HS-5 (cell line): Measurements from ENCODE around the gene HTR3E.
"Not testable (repeated sequence)": the region's sequence is repeated elsewhere in the genome, so short reads cannot be mapped to it uniquely, and the experiment has no call there.

Source experiments
- DNase-seq: peaks from one replicate; pipeline ENCODE4 v3.0.0-alpha.2; 2012; ENCODE audit warnings: low read depth

HTR3E gene

DNA sequence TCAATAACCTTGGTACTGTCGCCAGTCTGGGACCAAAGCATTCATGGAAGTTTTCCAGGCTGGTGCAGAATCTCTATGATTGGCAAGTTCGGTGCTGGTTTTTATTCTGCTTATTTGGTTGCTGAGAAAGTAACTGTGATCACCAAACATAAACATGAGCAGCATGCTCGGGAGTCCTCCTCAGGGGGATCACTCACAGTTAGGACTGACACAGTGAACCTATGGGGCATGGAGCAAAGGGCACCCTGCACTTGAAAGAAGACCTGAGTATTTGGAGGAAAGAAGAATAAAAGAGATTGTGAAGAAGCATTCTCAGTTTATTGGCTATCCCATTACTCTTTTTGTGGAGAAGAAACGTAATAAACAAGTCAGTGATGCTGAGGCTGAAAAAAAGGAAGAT, 19.2 kb downstream of the HTR3E start:
- no peak for DNase-seq

DNA sequence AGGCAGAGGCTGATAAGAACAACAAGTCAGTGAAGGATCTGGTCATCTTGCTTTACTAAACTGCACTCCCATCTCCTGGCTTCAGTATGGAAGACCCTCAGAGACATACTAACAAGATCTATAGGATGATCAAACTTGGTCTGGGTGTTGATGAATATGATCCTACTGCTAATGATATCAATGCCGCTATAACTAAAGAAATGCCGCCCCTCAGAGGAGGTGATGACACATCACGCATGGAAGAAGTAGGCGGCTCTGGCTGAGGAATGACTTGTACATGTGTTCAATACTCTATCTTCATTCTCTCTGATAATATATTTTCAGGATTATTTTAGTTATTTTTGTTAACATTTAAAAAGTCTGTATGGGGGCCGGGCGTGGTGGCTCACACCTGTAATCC, 20.8 kb downstream of the HTR3E start:
- no peak for DNase-seq

DNA sequence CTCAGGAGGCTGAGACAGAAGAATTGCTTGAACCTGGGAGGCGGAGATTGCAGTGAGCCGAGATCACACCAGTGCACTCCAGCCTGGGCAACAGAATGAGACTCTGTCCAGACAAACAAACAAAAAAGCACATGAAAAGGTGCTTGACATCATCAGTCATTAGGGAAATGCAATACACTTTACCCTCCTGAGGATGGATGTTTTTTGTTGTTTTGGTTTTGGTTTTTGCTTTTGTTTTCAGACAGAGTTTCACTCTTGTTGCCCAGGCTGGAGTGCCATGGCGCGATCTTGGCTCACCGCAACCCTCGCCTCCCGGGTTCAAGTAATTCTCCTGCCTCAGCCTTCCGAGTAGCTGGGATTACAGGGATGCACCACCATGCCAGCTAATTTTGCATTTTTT, 24.2 kb downstream of the HTR3E start:
- DNase-seq: not testable (repeated sequence)

DNA sequence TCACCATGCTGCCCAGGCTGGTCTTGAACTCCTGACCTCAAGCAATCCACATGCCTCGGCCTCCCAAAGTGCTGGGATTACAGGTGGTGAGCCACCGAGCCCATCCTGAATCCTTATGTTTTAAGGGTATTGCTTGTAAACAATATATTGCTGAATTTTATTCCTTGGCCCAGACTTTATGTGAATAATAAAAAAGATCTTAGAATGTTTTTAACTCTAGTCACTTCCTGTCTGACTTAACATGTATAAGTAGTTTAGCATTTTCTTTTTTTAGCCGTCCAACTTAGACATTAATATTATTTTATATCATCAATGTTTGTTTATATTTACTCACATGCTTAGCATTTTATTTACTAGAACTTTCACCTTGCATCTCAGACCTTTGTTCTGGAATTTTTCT, 29.1 kb downstream of the HTR3E start:
- no peak for DNase-seq

DNA sequence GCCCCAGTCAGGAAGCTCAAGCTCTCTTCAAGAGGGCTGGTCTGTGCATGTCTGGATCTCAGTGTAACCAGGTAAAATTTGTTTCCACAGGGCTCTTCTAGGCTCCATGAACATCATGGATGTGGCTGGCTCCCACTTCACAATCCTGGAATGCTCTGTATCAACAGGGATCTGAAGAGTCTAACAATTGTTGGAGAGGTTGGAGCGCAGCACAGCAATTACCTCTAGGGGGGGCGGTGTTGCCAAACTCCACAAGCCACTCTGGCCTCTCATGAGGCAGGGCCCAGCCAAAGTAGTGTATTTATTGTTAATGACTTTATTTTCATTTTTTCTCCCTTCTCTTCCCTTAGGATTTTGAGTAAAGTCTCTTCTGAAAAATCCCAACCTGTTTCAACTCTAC, 32.1 kb downstream of the HTR3E start:
- no peak for DNase-seq

DNA sequence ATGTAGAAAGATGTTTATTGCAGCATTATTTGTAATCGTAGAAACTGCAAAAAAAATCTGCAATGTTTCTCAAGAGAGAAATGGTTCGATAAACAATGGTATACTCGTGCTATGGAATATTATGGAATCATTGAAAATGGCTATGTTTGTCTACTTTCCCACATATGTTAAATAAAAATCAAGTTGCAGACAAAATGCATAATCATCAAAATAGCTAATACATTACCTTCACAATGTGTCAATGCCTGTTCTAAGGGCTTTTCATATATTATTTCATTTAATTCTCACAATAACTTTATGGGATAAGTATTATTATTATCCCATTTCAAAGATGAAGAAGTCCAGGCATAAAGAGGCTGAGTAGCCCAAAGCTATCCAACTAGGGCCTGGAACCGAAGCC, 36.1 kb downstream of the HTR3E start:
- DNase-seq: no peak

DNA sequence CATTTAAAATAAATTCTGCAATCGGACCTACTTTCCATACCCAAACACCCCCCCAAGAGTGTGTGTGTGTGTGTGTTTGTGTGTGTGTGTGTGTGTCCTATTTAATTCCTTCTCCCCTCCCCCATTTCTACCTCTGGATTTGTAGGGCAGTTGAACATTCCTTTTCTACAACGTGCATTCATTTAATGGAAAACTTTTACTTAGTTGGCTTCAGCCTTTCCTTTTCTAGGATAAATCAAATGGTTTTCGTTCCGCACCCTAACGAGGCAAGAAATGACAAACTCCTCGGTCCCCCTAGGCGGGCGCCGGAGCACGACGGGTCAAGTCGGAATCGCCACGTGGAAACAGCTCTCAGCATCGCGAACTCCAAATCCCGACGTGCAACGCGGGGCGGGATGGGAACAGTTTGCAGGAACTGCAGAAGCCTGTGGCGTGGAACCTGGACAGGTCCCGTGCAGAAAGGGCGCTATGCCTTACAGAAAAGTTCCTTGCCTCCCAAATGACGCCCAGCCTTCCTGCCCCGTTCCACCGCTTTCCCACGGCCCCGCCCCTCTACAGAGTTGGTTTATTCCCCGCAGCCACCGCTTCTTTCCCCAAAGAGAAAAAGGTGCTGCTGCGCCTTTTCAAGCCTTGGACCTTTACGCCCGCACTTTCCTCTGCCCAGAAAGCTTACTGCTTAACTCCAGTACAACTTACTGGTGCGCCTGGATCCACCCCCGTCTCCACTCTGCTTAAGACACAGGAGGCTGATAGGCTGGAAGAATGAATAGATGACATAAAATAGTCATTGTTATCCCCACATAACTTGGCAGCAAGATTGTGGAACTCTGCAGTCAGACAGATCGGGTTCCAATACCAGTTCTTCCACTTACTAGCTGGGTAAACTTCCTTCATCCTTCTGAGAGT, 37.2 kb downstream of the HTR3E start:
- peak; percentile 60 for DNase-seq

DNA sequence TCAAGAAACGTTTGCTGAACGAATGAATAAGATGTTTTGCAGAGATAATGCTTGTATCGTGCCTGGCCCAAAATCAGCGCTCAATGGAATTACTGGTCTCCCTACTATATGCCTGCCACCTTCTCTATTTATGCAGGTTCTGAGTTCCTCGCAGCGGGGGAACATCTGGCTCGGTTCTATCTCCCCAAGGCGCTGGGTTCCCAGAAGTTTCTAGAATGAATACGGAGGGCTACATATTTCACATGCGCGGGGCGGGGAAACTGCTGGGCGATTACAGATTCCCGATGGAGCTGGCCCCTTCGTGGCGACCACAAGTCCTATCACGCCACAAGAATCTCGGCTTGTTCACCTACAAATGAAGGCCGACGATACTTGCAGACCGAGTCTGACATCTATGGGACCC, 37.9 kb downstream of the HTR3E start:
- DNase-seq: no peak

DNA sequence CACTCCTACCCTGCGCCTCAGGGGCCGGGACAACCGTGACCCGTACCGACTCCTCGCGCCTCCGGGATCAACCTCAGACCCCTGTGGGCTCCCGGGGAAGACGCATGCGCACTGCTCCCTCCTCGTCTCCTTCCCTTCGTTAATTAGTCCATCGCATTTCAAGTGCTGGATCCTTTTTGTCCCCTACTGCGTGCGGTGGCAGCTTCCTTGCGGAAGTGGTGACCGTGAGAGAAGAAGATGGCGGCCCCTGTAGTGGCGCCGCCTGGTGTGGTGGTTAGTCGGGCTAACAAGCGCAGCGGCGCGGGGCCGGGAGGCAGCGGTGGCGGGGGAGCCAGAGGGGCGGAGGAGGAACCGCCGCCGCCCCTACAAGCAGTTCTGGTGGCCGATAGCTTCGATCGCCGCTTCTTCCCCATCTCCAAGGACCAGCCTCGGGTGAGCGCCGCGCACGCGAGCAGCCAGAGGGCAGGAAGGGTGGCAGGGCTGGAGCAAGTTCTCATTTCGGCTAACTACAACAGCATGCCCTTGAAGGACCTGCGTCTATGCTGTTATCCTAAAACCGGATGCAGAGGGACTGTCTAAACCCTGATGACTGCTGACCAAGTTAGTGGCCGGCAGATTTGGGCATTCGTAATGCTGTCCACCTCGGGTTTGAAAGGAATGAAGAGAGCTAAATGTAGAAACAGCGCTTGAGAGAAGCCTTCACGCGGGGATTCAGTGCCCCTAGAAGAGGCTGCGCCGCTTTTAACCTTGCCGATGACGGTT, 38.5 kb downstream of the HTR3E start, which contains the start of gene EIF2B5:
TSS of gene EIF2B5 (plus strand) at position 210 of the 762 bp plus-strand sequence. CDS start at position 238, 28 bp downstream.
- DNase-seq: peak; percentile 76

DNA sequence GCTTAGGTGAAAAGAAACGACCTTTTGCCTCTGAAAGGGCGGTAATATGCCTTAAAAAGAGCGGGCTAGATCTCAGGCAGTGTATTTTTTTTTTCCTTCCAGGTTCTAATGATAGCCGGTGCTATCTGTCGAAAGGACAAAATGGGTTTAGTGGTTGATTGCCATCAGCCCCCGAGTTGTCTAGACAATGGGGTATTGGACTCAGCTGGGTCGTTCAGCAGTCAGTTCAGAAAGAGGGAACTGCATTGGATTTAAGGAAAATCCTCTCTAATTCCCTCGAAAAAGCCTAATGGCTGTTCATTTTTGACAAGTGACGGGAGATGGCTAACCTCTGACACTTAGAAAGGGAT, 39.0 kb downstream of the HTR3E start:
- DNase-seq: no peak

DNA sequence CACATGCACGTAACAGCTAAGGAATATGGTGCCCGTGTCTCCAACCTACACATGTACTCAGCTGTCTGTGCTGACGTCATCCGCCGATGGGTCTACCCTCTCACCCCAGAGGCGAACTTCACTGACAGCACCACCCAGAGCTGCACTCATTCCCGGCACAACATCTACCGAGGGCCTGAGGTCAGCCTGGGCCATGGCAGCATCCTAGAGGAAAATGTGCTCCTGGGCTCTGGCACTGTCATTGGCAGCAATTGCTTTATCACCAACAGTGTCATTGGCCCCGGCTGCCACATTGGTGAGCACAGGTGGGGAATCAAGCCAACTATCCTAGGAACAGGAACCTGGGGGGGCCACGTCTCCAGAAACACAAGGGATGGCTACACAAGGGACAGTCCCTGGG, 43.6 kb downstream of the HTR3E start:
- no peak for DNase-seq

DNA sequence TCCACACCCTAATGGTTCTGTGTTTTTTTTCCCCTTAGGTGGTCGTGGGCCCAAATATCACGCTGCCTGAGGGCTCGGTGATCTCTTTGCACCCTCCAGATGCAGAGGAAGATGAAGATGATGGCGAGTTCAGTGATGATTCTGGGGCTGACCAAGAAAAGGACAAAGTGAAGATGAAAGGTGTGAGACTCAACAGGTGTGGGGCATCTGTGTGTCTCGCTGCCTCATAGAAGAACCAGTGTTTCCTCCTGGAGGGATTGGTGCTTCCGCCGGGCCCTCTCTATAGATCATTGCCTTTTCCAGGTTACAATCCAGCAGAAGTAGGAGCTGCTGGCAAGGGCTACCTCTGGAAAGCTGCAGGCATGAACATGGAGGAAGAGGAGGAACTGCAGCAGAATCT, 45.3 kb downstream of the HTR3E start:
- DNase-seq: no peak

DNA sequence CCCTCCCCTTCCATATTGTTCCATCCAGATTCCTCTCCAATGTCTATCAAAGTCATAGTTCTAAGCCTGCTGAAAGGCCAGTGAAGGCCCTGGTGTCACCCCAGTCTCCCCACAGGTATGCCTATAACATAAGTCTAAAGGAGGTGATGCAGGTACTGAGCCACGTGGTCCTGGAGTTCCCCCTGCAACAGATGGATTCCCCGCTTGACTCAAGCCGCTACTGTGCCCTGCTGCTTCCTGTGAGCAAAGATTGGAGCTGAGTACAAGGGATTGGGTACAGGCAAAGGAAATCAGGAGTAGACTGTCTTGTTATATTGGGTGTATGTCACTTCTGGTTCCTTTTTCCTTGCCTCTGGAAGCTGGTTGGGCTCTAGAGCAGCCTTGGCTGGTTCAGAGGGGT, 46.5 kb downstream of the HTR3E start:
- DNase-seq: no peak

DNA sequence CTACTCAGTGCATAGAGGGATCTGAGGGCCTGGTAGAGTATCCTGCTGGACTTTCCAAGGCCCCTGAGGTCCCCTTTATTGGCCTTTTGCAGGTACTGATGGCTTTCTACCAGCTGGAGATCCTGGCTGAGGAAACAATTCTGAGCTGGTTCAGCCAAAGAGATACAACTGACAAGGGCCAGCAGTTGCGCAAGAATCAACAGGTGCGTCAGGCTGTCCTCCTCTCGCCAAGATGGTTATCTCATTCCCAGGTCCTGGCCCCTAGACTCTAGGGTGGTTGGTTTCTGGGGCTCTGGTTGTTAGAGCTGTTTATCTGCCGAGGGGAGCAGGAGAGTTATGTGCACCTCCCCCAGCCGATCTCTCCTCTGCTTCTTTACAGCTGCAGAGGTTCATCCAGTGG, 47.6 kb downstream of the HTR3E start:
- no peak for DNase-seq

DNA sequence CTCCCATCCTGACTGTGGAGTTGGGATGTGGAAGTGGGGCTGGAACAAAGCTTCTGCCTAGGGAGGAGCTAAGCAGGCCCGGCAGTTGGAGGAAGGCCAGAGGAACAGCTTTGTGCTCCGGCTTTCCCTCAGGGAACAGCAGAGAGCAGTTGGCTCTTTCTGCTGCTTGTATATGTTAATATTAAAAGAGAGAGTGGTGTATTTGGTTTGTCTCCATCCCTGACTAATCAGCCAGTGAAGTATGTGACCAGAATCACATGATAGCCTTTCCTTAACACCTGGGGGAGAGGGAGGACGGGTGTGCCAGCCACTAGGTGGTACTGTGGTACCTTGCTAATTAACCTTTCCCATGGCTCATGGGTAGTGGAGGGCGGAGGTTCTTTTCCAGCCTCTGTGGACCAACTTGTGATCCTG, 48.3 kb downstream of the HTR3E start:
- no peak for DNase-seq

DNA sequence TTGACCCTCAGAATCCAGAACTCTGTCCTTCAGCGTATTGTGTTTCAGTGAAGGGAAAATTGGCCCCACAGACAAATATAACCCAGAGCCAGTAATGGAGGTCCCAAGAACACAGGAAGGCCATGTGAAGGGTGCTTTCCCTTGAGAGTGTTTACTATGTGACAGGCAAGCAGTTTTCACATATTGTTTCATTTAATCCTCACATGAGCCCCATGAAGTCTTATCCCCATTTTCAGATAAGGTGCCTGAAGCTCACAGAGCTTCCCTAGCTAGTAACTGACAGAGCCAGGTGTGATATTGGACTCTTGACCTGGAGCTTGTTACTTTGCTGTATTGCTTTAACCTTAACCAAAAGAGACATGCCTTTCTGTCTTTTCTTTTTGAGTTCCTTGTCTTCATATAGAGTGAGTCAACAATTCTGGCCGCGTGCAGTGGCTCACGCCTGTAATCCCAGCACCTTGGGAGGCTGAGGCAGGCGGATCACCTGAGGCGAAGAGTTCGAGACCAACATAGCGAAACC, 48.9 kb downstream of the HTR3E start:
- no peak for DNase-seq

DNA sequence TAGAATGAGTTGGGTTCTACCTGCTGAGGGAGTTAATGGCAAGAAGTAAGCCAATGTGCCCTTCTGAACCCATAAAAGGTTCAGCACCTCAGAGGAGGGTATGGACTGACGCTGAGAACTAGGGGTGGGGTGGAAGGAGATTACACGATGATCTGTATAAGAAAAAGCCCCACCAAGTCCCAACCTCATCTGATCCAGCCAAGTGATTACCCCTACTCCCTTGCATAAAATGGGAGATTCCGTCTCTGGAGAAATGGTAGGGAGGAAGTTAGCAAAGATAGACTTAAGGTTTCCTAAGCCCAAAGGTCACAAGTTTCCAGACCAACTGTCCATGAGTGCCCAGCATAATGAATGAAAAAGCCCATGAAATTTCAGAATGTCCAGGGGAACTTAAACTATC, 51.2 kb downstream of the HTR3E start:
- DNase-seq: no peak

DNA sequence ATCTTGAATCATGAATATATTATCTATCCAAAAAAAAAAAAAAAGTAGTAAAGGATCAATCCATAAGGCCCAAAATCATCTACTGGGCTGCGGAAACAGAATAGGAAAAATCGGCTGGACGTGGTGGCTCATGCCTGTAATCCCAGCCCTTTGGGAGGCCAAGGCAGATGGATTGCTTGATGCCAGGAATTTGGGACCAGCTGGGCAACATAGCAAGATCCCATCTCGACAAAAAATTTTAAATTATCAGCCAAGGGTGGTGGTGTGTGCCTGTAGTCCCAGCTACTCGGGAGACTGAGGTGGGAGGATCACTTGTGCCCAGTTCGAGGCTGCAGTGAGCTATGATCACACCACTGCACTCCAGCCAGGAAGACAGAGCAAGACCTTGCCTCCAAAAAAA, 52.3 kb downstream of the HTR3E start:
- DNase-seq: no peak

DNA sequence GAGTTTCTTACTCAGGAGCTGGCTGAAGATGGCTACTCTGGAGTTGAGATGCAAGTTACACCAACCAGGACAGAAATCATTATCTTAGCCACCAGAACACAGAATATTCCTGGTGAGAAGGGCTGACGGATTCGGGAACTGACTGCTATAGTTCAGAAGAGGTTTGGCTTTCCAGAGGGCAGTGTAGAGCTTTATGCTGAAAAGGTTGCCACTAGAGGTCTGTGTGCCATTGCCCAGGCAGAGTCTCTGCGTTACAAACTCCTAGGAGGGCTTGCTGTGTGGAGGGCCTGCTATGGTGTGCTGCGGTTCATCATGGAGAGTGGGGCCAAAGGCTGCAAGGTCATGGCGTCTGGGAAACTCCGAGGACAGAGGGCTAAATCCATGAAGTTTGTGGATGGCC, 52.9 kb downstream of the HTR3E start:
- not testable (repeated sequence) for DNase-seq

DNA sequence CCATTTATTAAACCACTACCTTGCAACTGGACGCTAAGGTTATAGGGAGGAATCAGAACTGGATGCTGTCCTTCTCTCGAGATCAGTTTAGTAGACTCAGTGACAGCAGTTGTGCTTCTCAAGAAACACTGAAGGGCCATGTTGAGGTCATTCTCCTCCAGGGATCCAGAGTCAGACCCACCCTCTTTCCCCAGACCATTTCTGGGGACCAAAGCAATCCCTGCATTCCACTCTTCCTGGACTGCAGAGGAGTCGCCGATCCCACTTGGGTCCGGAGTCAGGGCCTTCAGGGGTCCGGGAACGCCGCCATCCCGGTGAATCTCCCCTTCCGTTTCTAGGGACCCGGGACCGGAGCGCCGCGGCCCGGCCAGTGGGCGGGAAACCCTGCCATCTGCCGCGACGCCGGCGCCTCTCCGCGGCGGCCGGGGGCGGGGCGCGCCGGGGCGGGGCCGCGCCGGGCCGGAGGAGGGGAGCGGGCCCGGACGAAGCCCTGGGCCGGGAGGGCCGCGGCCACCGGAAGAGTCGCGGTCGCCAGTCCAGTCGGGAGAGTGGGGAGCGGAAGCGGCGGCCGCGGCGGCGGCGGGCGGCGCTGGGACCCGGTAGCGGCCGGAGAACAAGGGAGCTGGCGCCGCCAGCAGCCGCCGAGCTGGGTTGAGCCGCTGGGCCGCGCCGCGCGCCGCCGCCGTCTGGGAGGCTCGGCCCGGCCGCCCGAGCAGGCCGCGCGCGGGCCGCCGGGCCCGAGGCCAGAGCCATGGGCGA, 58.2 kb downstream of the HTR3E start, which contains the start of gene DVL3:
TSS of gene DVL3 (plus strand) at position 493 of the 759 bp plus-strand sequence. CDS start at position 752, 259 bp downstream.
- DNase-seq: no peak

DNA sequence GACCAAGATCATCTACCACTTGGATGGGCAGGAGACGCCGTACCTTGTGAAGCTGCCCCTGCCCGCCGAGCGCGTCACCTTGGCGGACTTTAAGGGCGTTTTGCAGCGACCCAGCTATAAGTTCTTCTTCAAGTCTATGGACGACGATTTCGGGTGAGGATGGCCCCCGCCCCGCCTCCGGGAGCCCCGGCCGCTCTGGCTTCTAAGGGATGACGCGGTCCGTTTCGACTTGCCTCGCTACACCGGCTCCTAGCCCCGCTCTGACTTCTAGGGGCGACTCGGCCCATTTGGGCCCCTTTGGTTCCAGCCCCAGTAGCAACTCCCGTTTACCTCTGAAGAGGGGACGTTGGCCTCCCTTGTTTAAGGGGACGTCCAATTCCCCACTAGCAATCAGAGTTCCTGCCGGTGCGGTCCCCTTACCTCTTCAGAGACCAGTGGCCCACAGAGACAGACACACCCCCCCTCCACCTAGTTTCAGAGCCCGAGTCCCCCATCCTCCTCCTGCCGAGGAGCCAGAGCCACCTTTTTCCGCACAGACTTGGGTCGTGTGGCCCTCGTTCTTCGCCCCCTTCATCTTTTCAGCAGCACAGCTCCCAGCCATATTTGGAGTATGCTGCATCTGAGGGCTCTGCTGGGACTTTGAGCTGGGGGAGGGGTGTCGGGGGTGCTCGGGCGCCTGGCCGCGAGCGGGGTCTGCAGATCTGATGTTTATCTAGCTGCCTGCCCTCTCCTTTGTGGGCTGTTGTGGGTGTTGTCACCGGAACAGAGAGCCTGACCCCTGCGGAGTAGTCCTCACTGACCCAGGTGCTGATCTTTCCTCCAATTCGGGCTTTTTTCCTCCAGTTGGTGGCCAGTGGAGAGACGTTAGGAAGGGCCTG, 59.0 kb downstream of the HTR3E start:
- DNase-seq: no peak
